Measurements from ENCODE around the gene ANGPTL8. TPM values are rescaled to one million over a fixed set of nuclear protein-coding genes. Genes with fewer than 3 reads are reported as not detected.

ANGPTL8 gene
- total and polyA plus RNA-seq, 2 of the 13 experiments (the other 11 are each of a cell fraction or from before 2014, with no cell fraction given) = 27.3 to 243 TPM

DNA sequence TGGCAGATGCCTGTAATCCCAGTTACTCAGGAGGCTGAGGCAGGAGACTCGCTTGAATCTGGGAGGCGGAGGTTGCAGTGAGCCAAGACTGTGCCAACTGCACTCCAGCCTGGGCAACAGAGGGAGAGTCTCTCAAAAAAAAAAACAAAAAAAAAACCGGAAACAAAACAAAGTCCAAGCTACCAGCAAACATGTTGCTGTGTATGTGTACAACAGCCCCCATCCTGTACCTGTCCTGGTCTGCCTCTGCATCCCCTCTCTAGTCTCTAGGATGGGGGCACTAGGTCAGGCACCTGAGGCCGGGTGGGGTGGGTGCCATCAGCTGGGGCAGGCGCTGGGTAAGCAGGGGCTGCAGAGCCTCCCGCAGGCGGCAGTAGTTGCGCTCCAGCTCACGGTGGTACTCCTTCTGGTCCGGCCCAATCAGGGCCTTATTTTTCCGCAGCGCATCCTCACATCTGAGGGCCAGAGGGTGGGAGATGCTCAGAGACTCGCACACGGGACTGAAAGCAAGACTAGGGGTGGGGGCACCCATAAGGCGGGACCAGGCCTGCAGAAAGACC, 39.3 kb upstream of the ANGPTL8 start:
- FAIRE-seq = no peak
- intact Hi-C loops (cut with micrococcal nuclease; ENCODE audit: unreplicated experiment) = no loop called here

More for the DNA sequence above, 39.3 kb upstream of the ANGPTL8 start:
- no peak for TF ChIP-seq ZNF101 (CRISPR knock-in tag; IDR thresholded peaks at IDR 0.05; ENCODE audit: borderline replicate concordance, low read depth)
- no peak for TF ChIP-seq IKZF4 (CRISPR knock-in tag; IDR thresholded peaks at IDR 0.05; ENCODE audit: borderline replicate concordance, low read depth, not compliant biosample characterization)
- no peak for TF ChIP-seq SP1 (IDR thresholded peaks at IDR 0.05)
- TF ChIP-seq SP1 (CRISPR knock-in tag; IDR thresholded peaks at IDR 0.05) = no peak
- TF ChIP-seq MED1 (CRISPR knock-in tag; IDR thresholded peaks at IDR 0.05) = no peak
- no peak for TF ChIP-seq PRDM4 (CRISPR knock-in tag; IDR thresholded peaks at IDR 0.05; ENCODE audit: borderline replicate concordance)
- TF ChIP-seq CEBPB (IDR thresholded peaks at IDR 0.05; ENCODE audit: borderline replicate concordance, low read depth, low read length) = no peak
- TF ChIP-seq RCOR2 (CRISPR knock-in tag; IDR thresholded peaks at IDR 0.05) = no peak
- no peak for TF ChIP-seq PLRG1 (conservative IDR thresholded peaks at IDR 0.05)
- no peak for TF ChIP-seq SKI (IDR thresholded peaks at IDR 0.05; ENCODE audit: partially characterized antibody)
- TF ChIP-seq TEAD3 (CRISPR knock-in tag; optimal IDR thresholded peaks at IDR 0.05; ENCODE audit: borderline replicate concordance) = no peak
- no peak for TF ChIP-seq SNAPC5 (CRISPR knock-in tag; IDR thresholded peaks at IDR 0.05; ENCODE audit: borderline replicate concordance)
- no peak for TF ChIP-seq PBX2 (CRISPR knock-in tag; IDR thresholded peaks at IDR 0.05)
- Histone ChIP-seq H3K36me3 (replicated peaks in 1 of 2; ENCODE audit: control insufficient read depth in 1 of 2, insufficient read depth in 2 of 2, low read length in 2 of 2) (peaks cover 2 to 6% of the 10 kb centered on the region in 2 experiments; a peak in 1 of 5 replicates), H4K20me1 (ENCODE audit: insufficient read depth, low read length) (no peaks in the 10 kb centered on the region), H3K4me1 (ENCODE audit: insufficient read depth, low read length) (peaks cover 18% of the 10 kb centered on the region), H3K9ac (ENCODE audit: insufficient read depth, low read depth, low read length) (no peak overlapping the region), H3K27ac (ENCODE audit: extremely low read length, insufficient read depth, low read length) (no peak overlapping the region), H3K9me3 (ENCODE audit: low read length) (no peaks in the 10 kb centered on the region), H3K4me2 (ENCODE audit: low read depth, low read length) (no peak overlapping the region), H3K4me3 (replicated peaks in 1 of 3; ENCODE audit: insufficient read depth in 1 of 3, low read depth in 2 of 3, low read length in 3 of 3) (no peak overlapping the region), H3K27me3 (ENCODE audit: control insufficient read depth in 1 of 2, insufficient read depth in 2 of 2, low read length in 2 of 2) (no peaks in the 10 kb centered on the region; a peak in 1 of 5 replicates), H2AFZ (ENCODE audit: low read length) (no peak overlapping the region), H3K79me2 (ENCODE audit: insufficient read depth, low read length) (no peaks in the 10 kb centered on the region)
- CTCF ChIA-PET (ENCODE audit: low intra/inter-chr PET ratio, low total read pairs) = no interaction called here
- no TSS peak for BruUV-seq (replicated peaks)
- ATAC-seq (no peak), DNase-seq (ENCODE audit: low spot score) (no peak)
- WGBS (ENCODE audit: low lambda C conversion rate) = 82% methylated on average over 9 of the region's 15 CpGs
- POLR2A ChIA-PET = interaction anchor here (0.8 to 1.2 kb wide), 2 partner anchors 57 to 70 kb away, joined by 4 to 6 read pairs; no protein-coding TSS in a partner anchor
- in situ Hi-C loops (cut with HindIII; ENCODE audit: extremely low pct_ligation_motif_present, low pct_unique_long_range_greater_than_20kb) = loop anchor here (5.0 kb wide), 1 partner anchor 63 kb away; no protein-coding TSS in a partner anchor

Data from HepG2 (cell line).